Measurements from ENCODE around the gene CERKL.
A peak's percentile ranks its signal among the peaks of the same experiment; 100 is the strongest.

CERKL gene

GRCh38 chr2:181628590-181629585, 28.0 kb downstream of the CERKL start:
- DNase-seq = no peak
- in situ Hi-C loops (cut with HindIII; ENCODE audit: low pct_ligation_motif_present, low sequenced_read_pairs) = no loop called here
- Histone ChIP-seq H3K27ac (no peak overlapping the region), H3K4me3 (ENCODE audit: low read depth, low read length) (no peak overlapping the region), H3K36me3 (replicated peaks) (no peaks in the 10 kb centered on the region), H3K27me3 (replicated peaks) (no peaks in the 10 kb centered on the region)
- no peak for TF ChIP-seq CTCF (IDR thresholded peaks at IDR 0.05; ENCODE audit: low read depth, low read length, missing control alignments)

- DNase-seq = peak; percentile 20
- no peak for TF ChIP-seq CTCF (IDR thresholded peaks at IDR 0.05; ENCODE audit: low read depth, low read length, missing control alignments)
- Histone ChIP-seq H3K27me3 (replicated peaks) (no peaks in the 10 kb centered on the region), H3K4me3 (ENCODE audit: low read depth, low read length) (no peak overlapping the region), H3K27ac (no peak overlapping the region), H3K36me3 (replicated peaks) (no peaks in the 10 kb centered on the region)
- in situ Hi-C loops (cut with HindIII; ENCODE audit: low pct_ligation_motif_present, low sequenced_read_pairs) = no loop called here
Observed at GRCh38 chr2:181627545-181627944, 29.4 kb downstream of the CERKL start.

GRCh38 chr2:181626671-181627070, 30.2 kb downstream of the CERKL start:
- in situ Hi-C loops (cut with HindIII; ENCODE audit: low pct_ligation_motif_present, low sequenced_read_pairs) = no loop called here
- Histone ChIP-seq H3K4me3 (ENCODE audit: low read depth, low read length) (no peak overlapping the region), H3K36me3 (replicated peaks) (no peaks in the 10 kb centered on the region), H3K27ac (no peak overlapping the region), H3K27me3 (replicated peaks) (no peaks in the 10 kb centered on the region)
- DNase-seq = no peak
- TF ChIP-seq CTCF (IDR thresholded peaks at IDR 0.05; ENCODE audit: low read depth, low read length, missing control alignments) = no peak

- Histone ChIP-seq H3K36me3 (replicated peaks) (no peaks in the 10 kb centered on the region), H3K27me3 (replicated peaks) (no peaks in the 10 kb centered on the region), H3K27ac (no peak overlapping the region), H3K4me3 (ENCODE audit: low read depth, low read length) (no peak overlapping the region)
- no peak for TF ChIP-seq CTCF (IDR thresholded peaks at IDR 0.05; ENCODE audit: low read depth, low read length, missing control alignments)
- DNase-seq = no peak
- in situ Hi-C loops (cut with HindIII; ENCODE audit: low pct_ligation_motif_present, low sequenced_read_pairs) = no loop called here
Observed at GRCh38 chr2:181623159-181623558, 33.7 kb downstream of the CERKL start.

- no peak for DNase-seq
- in situ Hi-C loops (cut with HindIII; ENCODE audit: low pct_ligation_motif_present, low sequenced_read_pairs) = no loop called here
- no peak for TF ChIP-seq CTCF (IDR thresholded peaks at IDR 0.05; ENCODE audit: low read depth, low read length, missing control alignments)
- H3K27ac ChIP-seq = no peak overlapping the region
- no peak overlapping the region for H3K4me3 ChIP-seq (ENCODE audit: low read depth, low read length)
- H3K36me3 ChIP-seq (replicated peaks) = no peaks in the 10 kb centered on the region
- H3K27me3 ChIP-seq (replicated peaks) = no peaks in the 10 kb centered on the region
Observed at GRCh38 chr2:181621779-181622490, 35.0 kb downstream of the CERKL start.
